HG03565 (cell line): ENCODE results near the gene MRPL54.

ENCODE experiments used
- ATAC-seq: cut with Tn5 transposase; IDR thresholded peaks from one replicate; pipeline ENCODE4 v1.9.1; 2021; ENCODE audit warnings: mild to moderate bottlenecking, moderate library complexity; ENCODE audit not compliant: unreplicated experiment

MRPL54 gene

GRCh38 chr19:3768015-3768747 lies 5.7 kb downstream of the MRPL54 start:
- no peak for ATAC-seq

DNA sequence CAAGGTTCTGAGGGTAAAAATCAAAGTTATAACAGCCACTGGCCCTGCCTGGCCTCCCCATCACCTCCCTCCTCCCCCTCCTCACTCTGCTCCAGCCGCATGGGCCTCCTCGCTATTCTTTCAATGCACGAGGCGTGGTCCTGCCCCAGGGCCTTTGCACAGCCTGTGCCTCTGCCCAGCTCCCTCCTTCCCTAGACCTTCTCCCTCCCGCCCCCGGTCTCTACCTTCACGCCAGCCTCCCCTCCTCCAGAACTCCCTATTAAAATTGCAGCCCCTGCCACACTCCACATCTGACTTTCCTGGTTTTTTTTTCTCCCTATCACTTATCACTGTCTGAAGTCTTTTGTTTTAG lies 6.2 kb downstream of the MRPL54 start:
- ATAC-seq: no peak

GRCh38 chr19:3769494-3769893 lies 7.0 kb downstream of the MRPL54 start:
- no peak for ATAC-seq

DNA sequence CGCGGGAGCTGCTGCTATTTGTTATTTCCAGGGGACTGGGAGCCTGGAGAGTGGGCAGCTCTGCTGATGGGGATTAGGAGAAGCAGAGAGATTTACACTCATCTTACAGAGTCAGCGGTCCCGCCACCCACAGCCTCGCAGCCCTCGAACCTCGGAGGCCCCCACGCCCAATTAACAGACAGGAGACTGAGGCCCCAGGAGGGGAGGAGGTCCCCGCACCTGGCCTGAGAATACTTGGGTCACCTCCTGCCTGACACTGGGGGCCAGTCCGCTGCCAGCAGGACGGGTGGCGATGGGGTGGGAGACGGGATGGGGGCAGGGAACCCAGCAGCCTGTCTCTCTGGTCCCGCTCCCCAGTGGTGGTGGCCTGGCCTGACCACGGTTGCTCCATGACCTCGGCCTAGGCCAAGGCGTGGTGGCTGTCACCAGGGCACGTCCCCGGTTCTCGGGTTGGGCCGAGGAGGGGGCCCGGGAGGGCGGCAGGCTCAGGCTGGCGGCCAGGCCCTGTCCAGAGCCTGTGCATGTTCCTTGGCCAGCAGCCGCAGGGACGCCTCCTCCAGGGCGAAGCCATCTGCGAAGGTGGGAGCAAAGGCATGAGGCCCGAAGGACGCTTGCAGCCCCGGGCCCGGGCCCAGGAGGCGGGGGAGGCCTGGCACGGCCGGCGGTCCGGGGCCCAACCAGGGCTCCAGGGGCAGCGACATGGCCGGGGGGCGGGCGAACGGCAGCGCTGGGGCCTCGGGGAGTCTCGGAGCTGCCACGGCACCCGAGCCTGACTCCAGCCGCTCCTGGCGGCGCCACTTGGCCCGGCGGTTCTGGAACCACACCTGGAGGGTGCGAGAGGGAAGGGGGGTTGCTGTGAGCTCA lies 7.9 kb downstream of the MRPL54 start:
- no peak for ATAC-seq

GRCh38 chr19:3771000-3771905 lies 8.8 kb downstream of the MRPL54 start:
- no peak for ATAC-seq

DNA sequence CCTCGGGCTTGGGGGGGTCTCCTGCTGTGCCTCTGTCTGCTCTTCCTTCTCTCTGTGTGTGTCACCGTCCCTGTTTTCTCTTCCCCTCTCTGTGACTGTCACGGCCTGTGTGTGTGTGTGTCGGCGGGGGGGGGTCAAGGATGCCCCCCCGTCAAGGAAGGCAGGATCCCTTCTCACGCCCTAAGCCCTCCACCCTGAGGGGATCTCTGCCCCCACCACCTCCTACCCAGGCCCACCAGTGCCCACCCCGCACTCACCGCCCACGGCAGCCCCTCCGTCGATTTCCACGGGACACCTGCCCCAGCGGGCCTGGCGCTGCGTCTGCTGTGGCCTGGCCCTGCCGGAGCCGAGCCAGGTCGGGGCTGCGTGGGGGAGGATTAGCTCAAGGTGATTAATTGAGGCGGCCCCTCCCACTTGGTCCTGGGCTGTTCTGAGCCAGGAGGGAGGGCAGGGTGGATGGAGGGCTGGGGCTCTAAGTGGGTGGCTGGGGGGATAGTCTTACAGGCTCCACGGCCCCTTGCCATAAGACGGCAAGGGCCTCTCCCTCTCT lies 9.5 kb downstream of the MRPL54 start, which contains the start of gene RAX2:
Gene RAX2 (minus strand): TSS at position 323 of the 550 bp plus-strand sequence. CDS start 486 bp downstream, outside the sequence.
- no peak for ATAC-seq

- no peak for ATAC-seq
These were observed 11.5 kb downstream of the MRPL54 start for GRCh38 chr19:3773814-3774515.

- no peak for ATAC-seq
These were observed 12.3 kb downstream of the MRPL54 start for GRCh38 chr19:3774621-3775373.

- ATAC-seq: no peak
These were observed 12.9 kb downstream of the MRPL54 start for GRCh38 chr19:3775374-3775711.

GRCh38 chr19:3775831-3776230 lies 13.3 kb downstream of the MRPL54 start:
- no peak for ATAC-seq

GRCh38 chr19:3776479-3777040 lies 14.1 kb downstream of the MRPL54 start:
- ATAC-seq: no peak

GRCh38 chr19:3778104-3778867 lies 15.8 kb downstream of the MRPL54 start:
- no peak for ATAC-seq

DNA sequence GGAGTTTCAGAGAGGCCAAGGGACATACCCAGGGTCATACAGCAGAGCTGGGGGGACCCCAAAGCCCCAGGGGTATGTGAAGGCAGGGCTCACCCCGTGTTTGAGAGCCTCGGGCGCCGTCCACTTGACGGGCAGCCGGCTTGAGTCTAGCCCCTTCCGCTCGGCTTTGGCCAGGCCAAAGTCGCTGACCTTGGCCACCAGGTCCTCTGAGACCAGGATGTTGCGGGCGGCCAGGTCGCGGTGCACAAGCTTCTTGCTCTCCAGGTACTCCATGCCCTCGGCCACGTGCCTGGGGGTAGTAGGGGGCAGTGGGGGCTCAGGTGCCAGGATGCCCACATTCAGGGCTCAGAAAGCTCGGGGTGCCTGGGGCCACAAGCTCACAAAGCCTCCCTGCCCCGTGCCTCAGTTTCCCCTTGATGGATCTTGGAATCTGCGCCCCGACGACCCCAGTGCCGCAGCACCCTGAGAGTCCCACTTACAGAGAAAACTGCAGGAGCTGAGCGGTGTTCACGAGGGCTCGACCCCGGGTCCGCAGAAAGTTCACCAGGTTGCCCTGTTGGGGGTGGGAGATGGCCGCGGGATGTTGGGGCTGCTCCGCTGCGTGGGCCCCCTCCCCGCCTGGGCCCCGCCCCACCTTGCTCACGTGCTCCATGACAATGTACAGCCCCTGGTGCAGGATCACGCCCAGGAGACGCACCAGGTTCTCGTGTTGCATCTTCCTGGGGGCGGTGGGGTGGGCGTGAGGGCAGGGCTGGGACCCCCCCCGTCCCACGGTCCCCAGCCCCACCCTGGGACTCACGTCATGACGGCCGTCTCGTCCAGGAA lies 16.6 kb downstream of the MRPL54 start:
- ATAC-seq: no peak

- no peak for ATAC-seq
These were observed 18.4 kb downstream of the MRPL54 start for GRCh38 chr19:3780786-3781304.

DNA sequence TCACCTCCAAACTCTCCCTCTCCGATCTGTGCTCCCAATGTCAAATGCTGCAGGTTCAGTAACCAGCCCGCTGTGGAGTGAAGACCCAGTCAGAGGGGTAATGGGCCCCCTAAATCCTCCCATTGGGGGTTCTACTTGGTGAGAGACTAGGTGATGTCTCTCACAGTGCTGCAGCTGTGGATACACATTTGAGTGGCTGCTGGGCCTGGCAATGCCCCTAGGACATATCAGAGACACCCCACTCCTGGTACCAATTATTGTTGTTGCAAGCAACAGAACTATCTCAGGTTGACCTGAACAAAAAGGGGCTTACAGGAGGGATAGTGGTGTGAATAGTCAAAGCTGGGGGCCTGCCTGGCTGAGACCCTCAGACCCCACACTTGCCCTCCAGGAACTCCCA lies 19.1 kb downstream of the MRPL54 start:
- no peak for ATAC-seq

DNA sequence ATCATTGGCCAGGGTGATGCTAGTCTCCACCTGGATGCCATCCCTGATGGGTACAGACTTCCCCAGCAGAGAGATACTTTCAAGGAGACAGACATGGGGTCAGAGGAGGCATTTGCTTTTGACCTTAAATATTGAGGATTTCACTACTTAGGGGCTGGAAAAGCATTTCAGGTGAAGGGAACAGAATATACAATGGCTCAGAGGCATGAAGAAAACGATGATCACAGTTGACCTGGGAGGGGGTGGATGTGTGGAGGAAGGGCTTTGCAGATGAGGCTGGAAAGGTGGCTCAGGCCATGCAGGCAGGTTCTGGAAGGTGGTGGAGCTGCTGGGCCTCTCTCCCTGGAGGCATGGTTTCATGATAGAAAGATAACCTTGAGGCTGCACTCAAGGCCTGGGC lies 19.8 kb downstream of the MRPL54 start:
- no peak for ATAC-seq

GRCh38 chr19:3782903-3783302 lies 20.4 kb downstream of the MRPL54 start:
- ATAC-seq: no peak
